Left forelimb (tissue), 1 donor: ENCODE results near the gene MXRA8.

ENCODE experiments used
- DNase-seq: peaks from one replicate; pipeline ENCODE4 v3.0.0-alpha.2; 2018; ENCODE audit warnings: low spot score

Gene MXRA8

DNA sequence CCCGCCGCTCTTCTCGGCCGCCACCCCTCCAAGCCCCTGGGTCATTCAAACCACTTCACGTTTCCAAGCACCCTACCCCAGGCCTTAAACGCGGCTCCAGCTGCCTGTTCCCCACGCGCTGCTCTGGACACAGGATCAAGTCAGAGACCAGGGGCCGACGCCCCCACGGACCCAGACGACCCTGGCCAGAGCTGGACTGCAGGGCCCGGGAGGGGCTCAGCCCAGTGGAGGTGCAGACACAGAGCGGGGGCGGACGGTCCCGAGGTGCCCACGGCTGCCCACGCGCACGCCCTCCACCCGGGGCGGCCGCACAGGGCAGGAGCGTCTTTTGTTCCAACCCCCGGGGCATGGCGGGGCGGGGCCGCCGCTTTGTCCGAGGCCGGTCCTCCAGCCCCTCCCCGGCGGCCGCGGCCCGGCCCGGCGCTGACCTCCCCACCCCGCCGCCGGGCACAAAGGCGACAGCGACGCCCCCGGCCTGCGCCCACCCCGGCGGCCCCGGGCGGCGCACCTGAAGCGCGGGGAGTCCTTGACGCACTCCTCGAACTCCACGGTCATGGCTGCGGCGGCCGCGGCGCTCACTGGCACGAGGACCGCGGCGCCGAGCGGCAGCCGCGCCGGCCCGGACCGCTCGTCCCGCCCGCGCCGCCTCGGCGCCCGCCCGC, 51.0 kb downstream of the MXRA8 start:
- no peak for DNase-seq

- DNase-seq = no peak
Observed at GRCh38 chr1:1306661-1307260, 51.6 kb downstream of the MXRA8 start.

DNA sequence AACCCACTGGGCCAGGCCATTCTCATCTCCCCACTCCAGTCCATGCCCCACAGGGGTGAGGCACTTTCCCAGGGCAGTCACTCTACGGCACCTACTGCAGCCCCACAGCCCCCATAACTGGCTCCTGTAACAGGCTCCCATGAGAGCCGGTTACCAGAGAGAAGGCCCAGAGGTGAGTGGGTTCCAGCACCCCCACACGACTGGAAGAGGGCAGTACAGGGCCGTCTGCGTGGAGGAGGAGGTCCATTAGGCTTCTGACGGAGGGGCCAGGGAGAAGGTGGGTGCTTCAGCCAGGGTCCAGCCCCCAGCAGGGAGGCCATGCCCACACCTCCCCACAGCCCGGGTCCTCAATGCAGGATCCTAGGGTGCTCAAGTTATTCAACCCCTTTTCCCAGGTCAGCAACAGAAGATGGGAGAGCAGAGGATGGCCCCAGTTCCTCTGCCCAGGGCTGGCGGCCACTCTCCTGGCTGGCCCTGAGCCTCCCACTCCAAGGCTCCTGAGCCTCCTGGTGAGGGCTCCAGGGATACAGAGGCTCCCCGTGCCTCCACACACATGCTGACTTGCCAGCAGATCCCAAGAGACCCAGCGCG, 52.2 kb downstream of the MXRA8 start:
- no peak for DNase-seq

- DNase-seq = no peak
Observed at GRCh38 chr1:1305300-1306069, 52.9 kb downstream of the MXRA8 start.

GRCh38 chr1:1304331-1305299, 53.7 kb downstream of the MXRA8 start:
- DNase-seq = no peak

- DNase-seq = no peak
Observed at GRCh38 chr1:1303736-1304135, 54.6 kb downstream of the MXRA8 start.

GRCh38 chr1:1302951-1303509, 55.3 kb downstream of the MXRA8 start:
- DNase-seq = no peak
